Endothelial cell of umbilical vein (primary cell): ENCODE results near the gene NFATC3. TPM values are rescaled to one million over a fixed set of nuclear protein-coding genes. Genes with fewer than 3 reads are reported as not detected.

Experiments used
- BruUV-seq: library from RNA; stranded (reverse); fragments of 400-500 nt; replicated peaks from 2 replicates; lab custom pipeline; 2021; lab: Mats Ljungman, UMichigan
- CTCF ChIA-PET: fragments of 300-600, 350-600 bp; sonication (Branson Sonifier 250); formaldehyde crosslinking; loops from one replicate; lab custom pipeline; 2021; ENCODE audit warnings: antibody characterized with exemption, inconsistent platforms; lab: Charles Lee
- POLR2A ChIA-PET: fragments of 300-600, 350-600 bp; sonication (Branson Sonifier 250); formaldehyde crosslinking; loops from one replicate; lab custom pipeline; 2021; ENCODE audit warnings: antibody characterized with exemption, inconsistent platforms; lab: Charles Lee
- DNase-seq: peaks from one replicate; pipeline ENCODE4 v3.0.0-alpha.2; 2011; ENCODE audit warnings: low read depth, low spot score
- FAIRE-seq: peaks from 2 replicates; lab custom pipeline; 2011; peaks lifted over from hg19 to GRCh38; lab: Jason Lieb, UNC
- H2AFZ ChIP-seq: 2 replicates; pipeline ENCODE4 v1.6.0; 2012; ENCODE audit warnings: low read depth, low read length, control low read depth, inconsistent platforms
- H3K27ac ChIP-seq: 2 replicates; pipeline ENCODE4 v1.5.1; 2011; ENCODE audit warnings: low read depth, mild to moderate bottlenecking, control low read depth, low read length, moderate library complexity; ENCODE audit not compliant: insufficient read depth
- H3K27me3 ChIP-seq, 2 experiments: 2 replicates each; pipeline versions ENCODE4 v1.6.0 to v1.6.1; 2011; ENCODE audit warnings: low read length in 2 of 2, mixed read lengths in 1 of 2; ENCODE audit not compliant: control insufficient read depth in 2 of 2, insufficient read depth in 2 of 2
- H3K36me3 ChIP-seq, 2 experiments: 2 replicates in 1 of 2; 3 replicates in 1 of 2; pipeline ENCODE4 v1.5.1; 2011; ENCODE audit warnings: low read length in 2 of 2, mild to moderate bottlenecking in 1 of 2, moderate library complexity in 1 of 2; ENCODE audit not compliant: control insufficient read depth in 2 of 2, insufficient read depth in 2 of 2; ENCODE audit errors: extremely low read depth in 1 of 2
- H3K4me1 ChIP-seq: 3 replicates; pipeline ENCODE4 v1.5.1; 2011; ENCODE audit warnings: mild to moderate bottlenecking, low read length; ENCODE audit not compliant: control insufficient read depth, insufficient read depth; ENCODE audit errors: extremely low read depth
- H3K4me2 ChIP-seq: 2 replicates; pipeline ENCODE4 v1.6.1; 2011; ENCODE audit warnings: low read length, control low read depth, mixed read lengths; ENCODE audit not compliant: insufficient read depth
- H3K4me3 ChIP-seq, 3 experiments: fragments of 200-600 bp in 1 of 3; sonication (generic), shearing (Covaris generic) in 1 of 3; replicated peaks in 1 of 3; 2 replicates each; pipeline ENCODE4 v1.5.1; 2011 to 2016; ENCODE audit warnings: control low read depth in 3 of 3, low read length in 3 of 3, mild to moderate bottlenecking in 2 of 3, inconsistent platforms in 1 of 3, low read depth in 1 of 3, moderate library complexity in 1 of 3; ENCODE audit not compliant: insufficient read depth in 1 of 3
- H3K79me2 ChIP-seq: 2 replicates; pipeline ENCODE4 v1.6.0; 2012; ENCODE audit warnings: low read length, inconsistent platforms; ENCODE audit not compliant: control insufficient read depth, insufficient read depth
- H3K9ac ChIP-seq: replicated peaks from 2 replicates; pipeline ENCODE3; 2011; ENCODE audit warnings: low read length, control low read depth; ENCODE audit not compliant: insufficient read depth; ENCODE audit errors: extremely low read depth
- H3K9me1 ChIP-seq: replicated peaks from 3 replicates; pipeline ENCODE4 v1.6.0; 2011; ENCODE audit warnings: mild to moderate bottlenecking, low read length; ENCODE audit not compliant: control insufficient read depth, insufficient read depth; ENCODE audit errors: extremely low read depth
- H3K9me3 ChIP-seq: replicated peaks from 2 replicates; pipeline ENCODE4 v1.5.1; 2012; ENCODE audit warnings: low read length, inconsistent platforms; ENCODE audit not compliant: control insufficient read depth, insufficient read depth
- H4K20me1 ChIP-seq: replicated peaks from 2 replicates; pipeline ENCODE3; 2011; ENCODE audit warnings: mild to moderate bottlenecking, low read length; ENCODE audit not compliant: control insufficient read depth, insufficient read depth; ENCODE audit errors: extremely low read depth
- EZH2 ChIP-seq: IDR thresholded peaks from 2 replicates; pipeline ENCODE4 v1.6.1; 2012; ENCODE audit warnings: borderline replicate concordance, low read depth, mild to moderate bottlenecking, moderate library complexity, low read length, inconsistent platforms; ENCODE audit not compliant: severe bottlenecking
- FOS ChIP-seq: IDR thresholded peaks from 2 replicates; pipeline ENCODE4 v1.6.1; 2011; ENCODE audit warnings: mild to moderate bottlenecking, low read length, moderate library complexity, borderline replicate concordance; ENCODE audit not compliant: insufficient read depth
- GATA2 ChIP-seq: IDR thresholded peaks from 2 replicates; pipeline ENCODE4 v1.7.0; 2011; ENCODE audit warnings: low read depth, mild to moderate bottlenecking, moderate library complexity, mixed read lengths, low read length; ENCODE audit not compliant: insufficient read length, insufficient read depth
- JUN ChIP-seq: IDR thresholded peaks from 2 replicates; pipeline ENCODE4 v1.6.1; 2011; ENCODE audit warnings: borderline replicate concordance, low read depth; ENCODE audit not compliant: insufficient read length, insufficient read depth
- MYC ChIP-seq: IDR thresholded peaks from one replicate; pipeline ENCODE4 v1.6.1; 2011; ENCODE audit warnings: mild to moderate bottlenecking, low read depth, low read length
- POLR2A ChIP-seq: IDR thresholded peaks from 2 replicates; pipeline ENCODE4 v1.6.1; 2012; ENCODE audit warnings: low read depth, mild to moderate bottlenecking, control low read depth, low read length
- POLR2AphosphoS5 ChIP-seq: IDR thresholded peaks from 2 replicates; pipeline ENCODE4 v1.6.1; 2012; ENCODE audit warnings: low read depth, mild to moderate bottlenecking, control low read depth, low read length, moderate library complexity; ENCODE audit not compliant: insufficient read depth
- dilution Hi-C: fragments of 300-500 bp; cut with MboI; formaldehyde crosslinking; loops from one replicate; pipeline ENCODE4 v1.15.0; 2019; ENCODE audit warnings: low sequenced_read_pairs; ENCODE audit not compliant: extremely low pct_ligation_motif_present
- intact Hi-C: fragments of 100-400 bp; cut with micrococcal nuclease; formaldehyde crosslinking; loops from one replicate; pipeline ENCODE4 v1.10.0; 2022
- polyA plus RNA-seq, 4 experiments: library from polyadenylated mRNA; depleted of rRNA in 3 of 4; stranded (reverse) in 3 of 4; unstranded in 1 of 4; fragments of >200 nt; gene quantifications; 2 replicates each; pipeline versions ENCODE4 v1.2.1 to v1.2.3, GENCODE V29; 2011 to 2012; ENCODE audit warnings: missing spikeins in 1 of 4
- total RNA-seq: library from RNA; stranded (reverse); gene quantifications from 2 replicates; pipeline ENCODE4 v1.2.3, GENCODE V29; 2021
- TF ChIP-seq, protein P1 (sequence below): IDR thresholded peaks from 2 replicates; pipeline ENCODE4 v1.6.1; 2011; ENCODE audit not compliant: insufficient read depth, insufficient read length
- TF ChIP-seq, protein P2 (sequence below), 2 donors: IDR thresholded peaks; 1 replicate in 1 of 2; 2 replicates in 1 of 2; pipeline ENCODE4 v1.5.1; 2011; ENCODE audit warnings: low read length in 2 of 2, mild to moderate bottlenecking in 2 of 2, moderate library complexity in 2 of 2, control low read depth in 1 of 2, inconsistent platforms in 1 of 2, low read depth in 1 of 2; ENCODE audit not compliant: insufficient read depth in 1 of 2; ENCODE audit errors: extremely low read depth in 1 of 2

The NFATC3 gene
- total and polyA plus RNA-seq, 2 donors (not counting 3 experiments of a cell fraction or from before 2014, with no cell fraction given): 15.6 to 33.1 TPM

DNA sequence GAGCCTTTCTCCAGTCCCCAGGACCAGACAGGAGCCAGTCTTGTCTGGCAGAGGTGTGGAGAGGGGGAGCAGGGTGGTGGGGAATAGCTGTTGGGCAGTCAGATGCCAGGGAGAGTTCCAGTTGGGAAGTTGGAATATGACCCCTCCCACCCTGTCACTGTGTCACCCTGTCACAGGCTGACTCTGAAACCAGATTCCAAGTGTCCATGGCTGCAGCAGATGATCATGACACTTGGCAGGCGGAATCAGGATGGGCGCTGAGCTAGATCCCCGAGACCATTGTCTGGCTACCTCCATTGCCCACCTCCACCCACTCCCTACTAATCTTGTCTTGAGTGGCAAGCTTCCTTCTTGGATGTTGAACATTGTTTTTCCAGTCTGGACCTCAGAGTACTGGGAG lies 9.2 kb upstream of the NFATC3 start:
- Histone ChIP-seq H3K36me3 (peaks cover 0 to 33% of the 10 kb centered on the region in 2 experiments), H3K4me1 (peaks cover 17% of the 10 kb centered on the region), H4K20me1 (no peaks in the 10 kb centered on the region), H3K9me1 (no peaks in the 10 kb centered on the region), H3K27ac (no peak overlapping the region), H2AFZ (no peak overlapping the region), H3K4me2 (no peak overlapping the region), H3K9ac (no peak overlapping the region), H3K9me3 (no peaks in the 10 kb centered on the region), H3K79me2 (no peaks in the 10 kb centered on the region), H3K27me3 (no peaks in the 10 kb centered on the region), H3K4me3 (no peak overlapping the region)
- FAIRE-seq: no peak
- CTCF ChIA-PET: interaction anchor here (1.0 to 2.4 kb wide), 6 partner anchors 8 to 154 kb away, joined by 3 to 14 read pairs (median 4); partner anchors contain the start of gene NFATC3
- intact Hi-C loops: no loop called here
- no peak for DNase-seq
- POLR2A ChIA-PET: no interaction called here
- BruUV-seq: no TSS peak
- no peak for TF ChIP-seq FOS
- TF ChIP-seq JUN: no peak
- TF ChIP-seq EZH2: no peak
- dilution Hi-C loops: no loop called here

DNA sequence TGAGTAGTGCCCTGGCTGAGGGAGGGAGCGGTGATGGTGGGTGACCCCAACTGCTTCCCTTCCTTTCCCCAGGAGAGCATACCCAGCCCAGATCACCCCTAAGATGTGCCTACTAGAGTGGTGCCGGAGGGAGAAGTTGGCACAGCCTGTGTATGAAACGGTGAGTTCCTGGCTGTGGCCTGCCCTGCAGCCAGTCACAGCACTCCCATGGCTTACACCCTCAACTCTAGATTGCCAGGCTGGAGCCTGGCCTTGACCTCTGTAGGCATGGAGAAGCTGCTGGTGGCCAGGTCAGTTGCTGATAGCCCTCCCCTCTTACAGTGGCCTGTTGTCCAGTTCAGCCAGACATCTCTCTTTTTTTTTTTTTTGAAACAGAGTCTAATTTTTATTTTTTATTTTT lies 8.6 kb upstream of the NFATC3 start:
- H3K36me3 ChIP-seq: peaks cover 0 to 30% of the 10 kb centered on the region in 2 experiments
- H3K27me3 ChIP-seq: no peaks in the 10 kb centered on the region
- POLR2A ChIA-PET: no interaction called here
- no peak overlapping the region for H3K27ac ChIP-seq
- TF ChIP-seq POLR2AphosphoS5: no peak
- TF ChIP-seq FOS: no peak
- TF ChIP-seq MYC: no peak
- TF ChIP-seq EZH2: no peak
- TF ChIP-seq, protein P1, sequence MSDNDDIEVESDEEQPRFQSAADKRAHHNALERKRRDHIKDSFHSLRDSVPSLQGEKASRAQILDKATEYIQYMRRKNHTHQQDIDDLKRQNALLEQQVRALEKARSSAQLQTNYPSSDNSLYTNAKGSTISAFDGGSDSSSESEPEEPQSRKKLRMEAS: no peak
- TF ChIP-seq GATA2: no peak
- no peak for TF ChIP-seq POLR2A
- TF ChIP-seq JUN: no peak
- TF ChIP-seq, protein P2, sequence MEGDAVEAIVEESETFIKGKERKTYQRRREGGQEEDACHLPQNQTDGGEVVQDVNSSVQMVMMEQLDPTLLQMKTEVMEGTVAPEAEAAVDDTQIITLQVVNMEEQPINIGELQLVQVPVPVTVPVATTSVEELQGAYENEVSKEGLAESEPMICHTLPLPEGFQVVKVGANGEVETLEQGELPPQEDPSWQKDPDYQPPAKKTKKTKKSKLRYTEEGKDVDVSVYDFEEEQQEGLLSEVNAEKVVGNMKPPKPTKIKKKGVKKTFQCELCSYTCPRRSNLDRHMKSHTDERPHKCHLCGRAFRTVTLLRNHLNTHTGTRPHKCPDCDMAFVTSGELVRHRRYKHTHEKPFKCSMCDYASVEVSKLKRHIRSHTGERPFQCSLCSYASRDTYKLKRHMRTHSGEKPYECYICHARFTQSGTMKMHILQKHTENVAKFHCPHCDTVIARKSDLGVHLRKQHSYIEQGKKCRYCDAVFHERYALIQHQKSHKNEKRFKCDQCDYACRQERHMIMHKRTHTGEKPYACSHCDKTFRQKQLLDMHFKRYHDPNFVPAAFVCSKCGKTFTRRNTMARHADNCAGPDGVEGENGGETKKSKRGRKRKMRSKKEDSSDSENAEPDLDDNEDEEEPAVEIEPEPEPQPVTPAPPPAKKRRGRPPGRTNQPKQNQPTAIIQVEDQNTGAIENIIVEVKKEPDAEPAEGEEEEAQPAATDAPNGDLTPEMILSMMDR (IDR thresholded peaks at IDR 0.05; ENCODE audit: extremely low read depth in 1 of 2, insufficient read depth in 1 of 2, low read depth in 1 of 2, low read length in 2 of 2): no peak
- no peaks in the 10 kb centered on the region for H3K9me3 ChIP-seq
- H3K4me3 ChIP-seq: no peak overlapping the region
- H3K9me1 ChIP-seq: no peaks in the 10 kb centered on the region
- DNase-seq: no peak
- intact Hi-C loops (no loop called here), dilution Hi-C loops (no loop called here)
- H2AFZ ChIP-seq: no peak overlapping the region
- CTCF ChIA-PET: interaction anchor here (1.0 to 2.4 kb wide), 6 partner anchors 8 to 153 kb away, joined by 3 to 14 read pairs (median 4); partner anchors contain the start of gene NFATC3
- peaks cover 17% of the 10 kb centered on the region for H3K4me1 ChIP-seq
- H3K9ac ChIP-seq: no peak overlapping the region
- H3K4me2 ChIP-seq: no peak overlapping the region
- no peak for FAIRE-seq
- BruUV-seq: no TSS peak
- H3K79me2 ChIP-seq: no peaks in the 10 kb centered on the region
- H4K20me1 ChIP-seq: no peaks in the 10 kb centered on the region
